Gastroesophageal sphincter (tissue), 4 donors: ENCODE results near the gene PTPRK. TPM values are rescaled to one million over a fixed set of nuclear protein-coding genes. Genes with fewer than 3 reads are reported as not detected.
A peak's percentile ranks its signal among the peaks of the same experiment; 100 is the strongest.

ENCODE experiments used
- ATAC-seq: fragments of 150-250 bp; one replicate; pipeline ENCODE4 v1.9.1; 2016; ENCODE audit warnings: mild to moderate bottlenecking, moderate library complexity
- H3K27ac ChIP-seq, 4 donors: fragments of 200-600 bp; sonication (generic) in 3 of 4; 1 replicate in 3 of 4; 2 replicates in 1 of 4; pipeline ENCODE4 v1.5.1; 2016 to 2019
- H3K27me3 ChIP-seq: fragments of 200-600 bp; sonication (generic); one replicate; pipeline ENCODE4 v1.5.1; 2019
- H3K36me3 ChIP-seq, 2 donors: fragments of 200-600 bp; sonication (generic); one replicate each; pipeline ENCODE4 v1.5.1; 2019; ENCODE audit warnings: control low read depth in 1 of 2
- H3K4me1 ChIP-seq, 3 donors: fragments of 200-600 bp; sonication (generic); 1 replicate in 2 of 3; 2 replicates in 1 of 3; pipeline ENCODE4 v1.5.1; 2016 to 2019; ENCODE audit warnings: control low read depth in 2 of 3
- H3K4me3 ChIP-seq, 2 donors: fragments of 200-600 bp; sonication (generic); one replicate each; pipeline ENCODE4 v1.5.1; 2019; ENCODE audit warnings: mild to moderate bottlenecking in 1 of 2, moderate library complexity in 1 of 2
- H3K9me3 ChIP-seq, 3 donors: fragments of 200-600 bp; sonication (generic); one replicate each; pipeline ENCODE4 v1.5.1; 2017 to 2019; ENCODE audit warnings: control low read depth in 2 of 3
- CTCF ChIP-seq, 4 experiments: fragments of 200-600 bp in 2 of 4; fragments of 450-650 bp in 2 of 4; sonication (generic) in 1 of 4; IDR thresholded peaks; one replicate each; pipeline ENCODE4 v1.5.1; 2017 to 2019; ENCODE audit warnings: antibody characterized with exemption in 4 of 4, mild to moderate bottlenecking in 2 of 4, moderate library complexity in 2 of 4
- EP300 ChIP-seq: sonication (generic); formaldehyde crosslinking; IDR thresholded peaks from one replicate; pipeline ENCODE4 v1.6.1; 2017; ENCODE audit warnings: antibody characterized with exemption, mild to moderate bottlenecking
- POLR2A ChIP-seq, 2 donors: fragments of 450-650 bp; IDR thresholded peaks; one replicate each; pipeline ENCODE4 v1.6.1; 2017; ENCODE audit warnings: antibody characterized with exemption in 2 of 2, mild to moderate bottlenecking in 2 of 2, moderate library complexity in 1 of 2
- POLR2AphosphoS5 ChIP-seq: sonication (generic); formaldehyde crosslinking; IDR thresholded peaks from one replicate; pipeline ENCODE4 v1.6.1; 2017; ENCODE audit warnings: antibody characterized with exemption
- WGBS, 2 donors: methylation state at CpG; one replicate each; pipeline ENCODE4 v1.1.5; 2018; ENCODE audit warnings: low coverage in 1 of 2; 5-methylcytosine and 5-hydroxymethylcytosine counted together
- total RNA-seq, 4 donors: library from RNA; depleted of rRNA; stranded (reverse); fragments of >200 nt; gene quantifications; one replicate each; pipeline ENCODE4 v1.1.0, GENCODE V29; 2016

The PTPRK gene
- total RNA-seq, 4 donors from 2014 or later = 42.0 to 47.6 (median 45.8) TPM

- H3K36me3 ChIP-seq = no peaks in the 10 kb centered on the region
- no peaks in the 10 kb centered on the region for H3K27me3 ChIP-seq
- H3K9me3 ChIP-seq = no peaks in the 10 kb centered on the region
- H3K27ac ChIP-seq = peak overlapping the region in 1 of 4 donors; percentile 33
- ATAC-seq = no peak
- TF ChIP-seq POLR2AphosphoS5 (no peak), EP300 (no peak), POLR2A (IDR thresholded peaks at IDR 0.05) (no peak)
- 61% methylated on average over 3 of the region's 3 CpGs; no CpG with 5 or more reads in 1 of the 2 donors for WGBS, 2 donors
- peaks cover 0 to 96% (median 16%) of the 10 kb centered on the region in 3 donors for H3K4me1 ChIP-seq
- H3K4me3 ChIP-seq = no peak overlapping the region
These were observed 6.5 kb downstream of the PTPRK start for GRCh38 chr6:128513878-128514277.

GRCh38 chr6:128512296-128512695, 8.1 kb downstream of the PTPRK start:
- Histone ChIP-seq H3K4me1 (peaks cover 7 to 95% (median 13%) of the 10 kb centered on the region in 3 donors), H3K9me3 (no peaks in the 10 kb centered on the region), H3K27me3 (no peaks in the 10 kb centered on the region), H3K27ac (no peak overlapping the region), H3K4me3 (no peak overlapping the region), H3K36me3 (no peaks in the 10 kb centered on the region)
- ATAC-seq = no peak
- no peak for TF ChIP-seq POLR2AphosphoS5
- TF ChIP-seq EP300 = no peak
- TF ChIP-seq CTCF (IDR thresholded peaks at IDR 0.05) = no peak
- TF ChIP-seq POLR2A (IDR thresholded peaks at IDR 0.05) = no peak
- WGBS, 2 donors = 66 to 79% methylated on average over 2 of the region's 2 CpGs

GRCh38 chr6:128511506-128511905, 8.9 kb downstream of the PTPRK start:
- H3K36me3 ChIP-seq = no peaks in the 10 kb centered on the region
- TF ChIP-seq EP300 (no peak), CTCF (IDR thresholded peaks at IDR 0.05) (no peak), POLR2A (IDR thresholded peaks at IDR 0.05) (no peak), POLR2AphosphoS5 (no peak)
- H3K27me3 ChIP-seq = no peaks in the 10 kb centered on the region
- no peak overlapping the region for H3K4me3 ChIP-seq
- peaks cover 9 to 95% (median 11%) of the 10 kb centered on the region in 3 donors for H3K4me1 ChIP-seq
- no peak for ATAC-seq
- no peak overlapping the region for H3K27ac ChIP-seq
- 51 to 75% methylated on average over 4 to 5 of the region's 5 CpGs for WGBS, 2 donors
- no peaks in the 10 kb centered on the region for H3K9me3 ChIP-seq

GRCh38 chr6:128509709-128510108, 10.7 kb downstream of the PTPRK start:
- H3K4me1 ChIP-seq = peaks cover 0 to 95% (median 9%) of the 10 kb centered on the region in 3 donors

GRCh38 chr6:128508588-128509296, 11.7 kb downstream of the PTPRK start:
- Histone ChIP-seq H3K27ac (no peak overlapping the region), H3K27me3 (no peaks in the 10 kb centered on the region), H3K4me1 (peaks cover 0 to 94% (median 14%) of the 10 kb centered on the region in 3 donors), H3K4me3 (no peak overlapping the region), H3K9me3 (no peaks in the 10 kb centered on the region), H3K36me3 (no peaks in the 10 kb centered on the region)
- no peak for TF ChIP-seq CTCF (IDR thresholded peaks at IDR 0.05)
- ATAC-seq = no peak
- 67 to 84% methylated on average over 7 to 13 of the region's 15 CpGs for WGBS, 2 donors

More at GRCh38 chr6:128509709-128510108, 10.7 kb downstream of the PTPRK start:
- TF ChIP-seq POLR2AphosphoS5 (no peak), EP300 (no peak), POLR2A (IDR thresholded peaks at IDR 0.05) (no peak), CTCF (IDR thresholded peaks at IDR 0.05) (no peak)
- Histone ChIP-seq H3K27me3 (no peaks in the 10 kb centered on the region), H3K27ac (no peak overlapping the region), H3K4me3 (no peak overlapping the region), H3K36me3 (no peaks in the 10 kb centered on the region), H3K9me3 (no peaks in the 10 kb centered on the region)
- WGBS, 2 donors = 75 to 82% methylated on average over 1 of the region's 1 CpG
- no peak for ATAC-seq
